ENCODE results near the gene ANO4. TPM values are rescaled to one million over a fixed set of nuclear protein-coding genes. Genes with fewer than 3 reads are reported as not detected.

Gene ANO4
- total RNA-seq, 2 experiments from 2014 or later = not detected

DNA sequence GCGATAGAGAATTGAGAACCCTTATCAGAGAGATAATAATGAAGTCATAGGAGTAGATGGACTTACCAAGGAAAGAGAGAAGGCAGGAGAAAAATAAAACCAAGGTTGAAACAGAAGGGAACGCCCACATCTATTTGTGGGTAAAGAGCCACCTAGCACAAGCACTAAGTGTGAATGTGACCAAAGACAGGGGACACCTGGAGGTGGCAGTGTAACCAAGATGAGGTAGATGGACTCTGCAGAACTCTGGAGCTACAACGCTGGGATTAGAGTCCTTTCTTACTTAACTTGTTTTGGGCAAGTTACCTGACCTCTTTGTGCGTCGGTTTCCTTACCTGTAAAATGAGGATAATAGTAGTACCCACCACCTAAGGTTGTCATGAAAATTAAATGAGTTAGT, 313.6 kb downstream of the ANO4 start:
- DNase-seq = no peak
- ChIA-PET POLR2A (no interaction called here), CTCF (no interaction called here)
- Mint-ChIP-seq H3K36me3 (ENCODE audit: low read depth) (no peaks in the 10 kb centered on the region), H3K27ac (no peak overlapping the region), H3K27me3 (no peaks in the 10 kb centered on the region), H3K4me1 (ENCODE audit: low read depth) (no peaks in the 10 kb centered on the region), H3K4me3 (no peak overlapping the region), H3K9me3 (no peaks in the 10 kb centered on the region)
- TF ChIP-seq, protein P1, sequence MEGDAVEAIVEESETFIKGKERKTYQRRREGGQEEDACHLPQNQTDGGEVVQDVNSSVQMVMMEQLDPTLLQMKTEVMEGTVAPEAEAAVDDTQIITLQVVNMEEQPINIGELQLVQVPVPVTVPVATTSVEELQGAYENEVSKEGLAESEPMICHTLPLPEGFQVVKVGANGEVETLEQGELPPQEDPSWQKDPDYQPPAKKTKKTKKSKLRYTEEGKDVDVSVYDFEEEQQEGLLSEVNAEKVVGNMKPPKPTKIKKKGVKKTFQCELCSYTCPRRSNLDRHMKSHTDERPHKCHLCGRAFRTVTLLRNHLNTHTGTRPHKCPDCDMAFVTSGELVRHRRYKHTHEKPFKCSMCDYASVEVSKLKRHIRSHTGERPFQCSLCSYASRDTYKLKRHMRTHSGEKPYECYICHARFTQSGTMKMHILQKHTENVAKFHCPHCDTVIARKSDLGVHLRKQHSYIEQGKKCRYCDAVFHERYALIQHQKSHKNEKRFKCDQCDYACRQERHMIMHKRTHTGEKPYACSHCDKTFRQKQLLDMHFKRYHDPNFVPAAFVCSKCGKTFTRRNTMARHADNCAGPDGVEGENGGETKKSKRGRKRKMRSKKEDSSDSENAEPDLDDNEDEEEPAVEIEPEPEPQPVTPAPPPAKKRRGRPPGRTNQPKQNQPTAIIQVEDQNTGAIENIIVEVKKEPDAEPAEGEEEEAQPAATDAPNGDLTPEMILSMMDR (IDR thresholded peaks at IDR 0.05) = no peak
- ATAC-seq = no peak
- intact Hi-C loops (cut with micrococcal nuclease) = no loop called here

DNA sequence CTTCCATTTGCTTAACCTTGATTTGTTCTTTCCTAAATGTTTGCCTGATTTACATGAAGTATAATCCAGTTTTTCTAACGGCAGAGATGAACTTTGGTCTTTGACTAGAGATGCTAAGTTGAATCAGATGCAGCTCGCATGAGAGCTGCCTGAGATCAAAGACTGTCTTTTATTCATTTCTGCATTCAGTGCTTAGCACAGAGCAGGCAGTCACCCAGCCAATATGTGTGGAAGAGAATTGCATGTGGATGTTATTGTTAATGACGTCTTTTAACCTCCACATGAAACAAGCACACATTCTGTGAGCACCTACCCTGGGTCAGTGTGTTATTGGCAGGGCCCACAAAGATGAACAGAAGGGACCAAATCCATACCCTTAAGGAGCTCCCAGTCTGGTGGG, 316.3 kb downstream of the ANO4 start:
- no peak for DNase-seq
- Mint-ChIP-seq H3K4me1 (ENCODE audit: low read depth) (no peaks in the 10 kb centered on the region), H3K4me3 (no peak overlapping the region), H3K27me3 (no peaks in the 10 kb centered on the region), H3K27ac (no peak overlapping the region), H3K9me3 (no peaks in the 10 kb centered on the region), H3K36me3 (ENCODE audit: low read depth) (no peaks in the 10 kb centered on the region)
- ChIA-PET CTCF (no interaction called here), POLR2A (no interaction called here)
- TF ChIP-seq, protein P1 (IDR thresholded peaks at IDR 0.05) = no peak
- ATAC-seq = no peak
- intact Hi-C loops (cut with micrococcal nuclease) = no loop called here

DNA sequence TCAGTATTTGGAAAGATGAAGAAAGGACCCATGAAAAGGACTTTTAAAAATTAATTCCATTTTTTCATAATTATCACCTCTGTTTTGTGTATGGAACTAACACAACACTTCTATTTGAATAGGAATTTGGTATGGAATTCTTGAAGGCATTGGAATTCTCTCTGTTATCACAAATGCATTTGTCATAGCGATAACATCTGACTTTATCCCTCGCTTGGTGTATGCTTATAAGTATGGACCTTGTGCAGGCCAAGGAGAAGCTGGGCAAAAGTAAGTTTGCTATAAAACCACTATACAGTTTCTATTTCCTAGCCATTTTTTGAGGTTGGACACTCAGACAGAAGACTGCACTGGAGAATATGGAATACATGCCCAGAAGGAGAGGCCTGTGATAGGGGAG, 316.9 kb downstream of the ANO4 start:
- H3K27me3 Mint-ChIP-seq = no peaks in the 10 kb centered on the region
- POLR2A ChIA-PET = no interaction called here
- no peaks in the 10 kb centered on the region for H3K4me1 Mint-ChIP-seq (ENCODE audit: low read depth)
- DNase-seq (no peak), ATAC-seq (no peak)
- no peak overlapping the region for H3K27ac Mint-ChIP-seq
- no peaks in the 10 kb centered on the region for H3K9me3 Mint-ChIP-seq
- H3K36me3 Mint-ChIP-seq (ENCODE audit: low read depth) = no peaks in the 10 kb centered on the region
- CTCF ChIA-PET = no interaction called here
- TF ChIP-seq, protein P1 (IDR thresholded peaks at IDR 0.05) = no peak
- intact Hi-C loops (cut with micrococcal nuclease) = no loop called here
- H3K4me3 Mint-ChIP-seq = no peak overlapping the region

DNA sequence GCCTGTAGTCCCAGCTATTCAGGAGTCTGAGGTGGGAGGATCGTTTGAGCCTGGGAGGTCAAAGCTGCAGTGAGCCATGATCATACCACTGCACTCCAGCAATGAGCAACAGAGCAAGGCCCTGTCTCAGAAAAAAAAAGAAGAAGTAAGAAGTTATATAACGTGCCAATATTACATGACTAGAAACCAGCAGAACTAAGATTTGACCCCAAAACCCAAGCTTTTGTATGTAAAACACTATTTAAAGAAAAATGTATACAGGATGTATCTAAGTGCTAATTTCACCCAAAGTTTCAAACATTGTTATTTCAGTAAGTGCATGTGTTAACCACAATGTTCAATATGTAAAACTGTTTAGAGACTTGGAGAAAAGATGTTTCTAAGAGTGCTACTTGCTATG, 320.8 kb downstream of the ANO4 start:
- TF ChIP-seq, protein P1 (IDR thresholded peaks at IDR 0.05) = no peak
- ATAC-seq (no peak), DNase-seq (no peak)
- intact Hi-C loops (cut with micrococcal nuclease) = no loop called here
- no peak overlapping the region for H3K4me3 Mint-ChIP-seq
- H3K27ac Mint-ChIP-seq = no peak overlapping the region
- ChIA-PET POLR2A (no interaction called here), CTCF (no interaction called here)
- no peaks in the 10 kb centered on the region for H3K9me3 Mint-ChIP-seq
- H3K27me3 Mint-ChIP-seq = no peaks in the 10 kb centered on the region
- no peaks in the 10 kb centered on the region for H3K36me3 Mint-ChIP-seq (ENCODE audit: low read depth)
- no peaks in the 10 kb centered on the region for H3K4me1 Mint-ChIP-seq (ENCODE audit: low read depth)

DNA sequence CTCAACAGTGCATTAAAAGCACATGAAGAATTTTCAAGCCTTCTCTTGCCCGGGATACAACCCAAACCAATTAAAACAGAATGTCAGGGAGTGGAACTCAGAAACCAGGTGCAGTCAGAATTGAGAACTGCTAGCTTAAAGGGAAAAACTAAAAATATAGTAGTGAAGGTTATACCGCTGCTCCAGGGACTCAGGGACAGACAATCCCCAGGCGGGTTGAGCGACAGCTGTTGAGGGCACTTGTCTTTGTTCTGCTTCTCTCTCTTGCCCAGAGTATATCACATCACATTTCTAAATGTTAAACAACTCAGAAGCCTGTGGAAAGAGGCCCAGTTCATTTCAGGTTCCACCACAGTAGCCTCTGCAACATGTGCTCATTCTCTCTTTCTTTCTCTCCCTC, 322.3 kb downstream of the ANO4 start:
- Mint-ChIP-seq H3K27me3 (no peaks in the 10 kb centered on the region), H3K27ac (no peak overlapping the region), H3K36me3 (ENCODE audit: low read depth) (no peaks in the 10 kb centered on the region), H3K9me3 (peaks cover 3% of the 10 kb centered on the region), H3K4me1 (ENCODE audit: low read depth) (no peaks in the 10 kb centered on the region), H3K4me3 (no peak overlapping the region)
- CTCF ChIA-PET = no interaction called here
- ATAC-seq = no peak
- POLR2A ChIA-PET = no interaction called here
- intact Hi-C loops (cut with micrococcal nuclease) = no loop called here
- TF ChIP-seq, protein P1 (IDR thresholded peaks at IDR 0.05) = no peak
- no peak for DNase-seq

All from activated CD8-positive, alpha-beta T cell treated with anti-CD3 and anti-CD28 coated beads for 36 hours (primary cell).